HepG2 (cell line): ENCODE results near the gene CHFR. TPM values are rescaled to one million over a fixed set of nuclear protein-coding genes. Genes with fewer than 3 reads are reported as not detected.

Experiments
- ATM ChIP-seq: fragments of 450-650 bp; IDR thresholded peaks from 2 replicates; pipeline ENCODE4 v1.7.1; 2017; ENCODE audit warnings: mild to moderate bottlenecking, borderline replicate concordance
- FOXO1 ChIP-seq: sonication (generic); formaldehyde crosslinking; IDR thresholded peaks from 2 replicates; pipeline ENCODE4 v1.4.0; 2020; ENCODE audit warnings: missing genetic modification reagents
- GFI1 ChIP-seq: sonication (generic); formaldehyde crosslinking; IDR thresholded peaks from 2 replicates; pipeline ENCODE4 v1.5.0; 2020; ENCODE audit warnings: missing genetic modification reagents, mild to moderate bottlenecking, borderline replicate concordance
- HNF4G ChIP-seq, 2 experiments: sonication (generic) in 1 of 2; formaldehyde crosslinking in 1 of 2; IDR thresholded peaks; 2 replicates each; pipeline versions ENCODE4 v1.4.0 to v1.6.1; 2011 to 2020; ENCODE audit warnings: borderline replicate concordance in 2 of 2, low read depth in 2 of 2, mild to moderate bottlenecking in 2 of 2, low read length in 1 of 2, missing genetic modification reagents in 1 of 2, moderate library complexity in 1 of 2
- IRF2 ChIP-seq: IDR thresholded peaks from 2 replicates; pipeline ENCODE4 v1.6.1; 2018; ENCODE audit warnings: missing genetic modification reagents, missing compliant biosample characterization
- IRF9 ChIP-seq: sonication (generic); formaldehyde crosslinking; IDR thresholded peaks from 2 replicates; pipeline ENCODE4 v1.8.0; 2022; ENCODE audit warnings: missing genetic modification reagents, mild to moderate bottlenecking, borderline replicate concordance
- MAZ ChIP-seq, 2 experiments: sonication (generic) in 1 of 2; formaldehyde crosslinking in 1 of 2; IDR thresholded peaks; 2 replicates each; pipeline versions ENCODE4 v1.5.0 to v1.6.1; 2012 to 2020; ENCODE audit warnings: low read depth in 2 of 2, mild to moderate bottlenecking in 2 of 2, borderline replicate concordance in 1 of 2, improper control_type of control experiment in 1 of 2, low read length in 1 of 2, missing genetic modification reagents in 1 of 2, moderate library complexity in 1 of 2
- MTF2 ChIP-seq: sonication (generic); formaldehyde crosslinking; IDR thresholded peaks from 2 replicates; pipeline ENCODE4 v1.5.0; 2020; ENCODE audit warnings: missing genetic modification reagents, borderline replicate concordance
- MZF1 ChIP-seq: sonication (generic); formaldehyde crosslinking; IDR thresholded peaks from 2 replicates; pipeline ENCODE4 v1.8.1; 2023; ENCODE audit warnings: mild to moderate bottlenecking, missing genetic modification reagents, borderline replicate concordance
- NR3C1 ChIP-seq: sonication (generic); formaldehyde crosslinking; IDR thresholded peaks from 2 replicates; pipeline ENCODE4 v1.4.0; 2020; ENCODE audit warnings: missing genetic modification reagents
- PPARG ChIP-seq: conservative IDR thresholded peaks from 2 replicates; pipeline ENCODE4 v1.6.1; 2016; ENCODE audit warnings: missing biosample characterization, missing genetic modification reagents
- RFX1 ChIP-seq: fragments of 450-650 bp; IDR thresholded peaks from 2 replicates; pipeline ENCODE4 v1.6.1; 2017
- SMARCC2 ChIP-seq: fragments of 450-650 bp; IDR thresholded peaks from 2 replicates; pipeline ENCODE4 v1.6.1; 2017; ENCODE audit warnings: antibody characterized with exemption, mild to moderate bottlenecking
- SRSF1 ChIP-seq: fragments of 200-400 bp; formaldehyde crosslinking; optimal IDR thresholded peaks from 2 replicates; pipeline ENCODE3; 2017; ENCODE audit warnings: mild to moderate bottlenecking, low read depth, low read length, moderate library complexity
- YY1 ChIP-seq: IDR thresholded peaks from 2 replicates; pipeline ENCODE4 v1.6.1; 2011; ENCODE audit warnings: low read length, low read depth, moderate library complexity, mild to moderate bottlenecking; ENCODE audit not compliant: insufficient read depth, insufficient replicate concordance
- ZBTB8A ChIP-seq: sonication (generic); formaldehyde crosslinking; IDR thresholded peaks from 2 replicates; pipeline ENCODE4 v1.4.0; 2020; ENCODE audit warnings: mild to moderate bottlenecking, low read depth, missing genetic modification reagents, borderline replicate concordance
- ZFP1 ChIP-seq: IDR thresholded peaks from 2 replicates; pipeline ENCODE4 v1.6.1; 2016
- ZFP36L1 ChIP-seq: sonication (generic); formaldehyde crosslinking; IDR thresholded peaks from 2 replicates; pipeline ENCODE4 v1.8.0; 2022; ENCODE audit warnings: mild to moderate bottlenecking, missing genetic modification reagents, moderate library complexity
- ZNF44 ChIP-seq: sonication (generic); formaldehyde crosslinking; IDR thresholded peaks from 2 replicates; pipeline ENCODE4 v1.5.1; 2020; ENCODE audit warnings: mild to moderate bottlenecking, missing genetic modification reagents
- ZNF543 ChIP-seq: sonication (generic); formaldehyde crosslinking; IDR thresholded peaks from 2 replicates; pipeline ENCODE4 v1.4.0; 2020; ENCODE audit warnings: mild to moderate bottlenecking, missing genetic modification reagents
- ZNF629 ChIP-seq: sonication (generic); formaldehyde crosslinking; conservative IDR thresholded peaks from 2 replicates; pipeline ENCODE4 v1.5.0; 2020; ENCODE audit warnings: missing genetic modification reagents
- ZNF775 ChIP-seq: sonication (generic); formaldehyde crosslinking; IDR thresholded peaks from 2 replicates; pipeline ENCODE4 v1.4.0; 2020; ENCODE audit warnings: missing genetic modification reagents, mild to moderate bottlenecking, moderate library complexity, borderline replicate concordance
- polyA plus RNA-seq, 8 experiments: library from polyadenylated mRNA; depleted of rRNA in 3 of 8; stranded (reverse) in 7 of 8; unstranded in 1 of 8; fragments of >200 nt; fragmentation: Illumina TruSeq in 4 of 8; extraction: Trizol in 4 of 8; gene quantifications; 2 replicates each; pipeline versions ENCODE4 v1.2.1 to v1.2.3, GENCODE V29; 2011 to 2016; ENCODE audit warnings: low read depth in 4 of 8, missing spikeins in 1 of 8, mixed read lengths in 1 of 8; ENCODE audit not compliant: insufficient read depth in 1 of 8
- total RNA-seq, 5 experiments: library from RNA; depleted of rRNA; stranded (reverse); fragments of >200 nt; fragmentation: Illumina TruSeq; extraction: Trizol; gene quantifications; 2 replicates each; pipeline ENCODE4 v1.2.3, GENCODE V29; 2016; ENCODE audit warnings: low read depth in 1 of 5
- TF ChIP-seq, protein P1 (sequence below): sonication (generic); formaldehyde crosslinking; IDR thresholded peaks from 2 replicates; pipeline ENCODE4 v1.4.0; 2020; ENCODE audit warnings: mild to moderate bottlenecking, missing genetic modification reagents
- TF ChIP-seq, protein P2 (sequence below): sonication (generic); formaldehyde crosslinking; IDR thresholded peaks from 2 replicates; pipeline ENCODE4 v1.5.0; 2020; ENCODE audit warnings: missing genetic modification reagents

CHFR gene
- total and polyA plus RNA-seq, 2 of the 13 experiments (the other 11 are each of a cell fraction or from before 2014, with no cell fraction given), result 21.4 to 21.5 TPM

DNA sequence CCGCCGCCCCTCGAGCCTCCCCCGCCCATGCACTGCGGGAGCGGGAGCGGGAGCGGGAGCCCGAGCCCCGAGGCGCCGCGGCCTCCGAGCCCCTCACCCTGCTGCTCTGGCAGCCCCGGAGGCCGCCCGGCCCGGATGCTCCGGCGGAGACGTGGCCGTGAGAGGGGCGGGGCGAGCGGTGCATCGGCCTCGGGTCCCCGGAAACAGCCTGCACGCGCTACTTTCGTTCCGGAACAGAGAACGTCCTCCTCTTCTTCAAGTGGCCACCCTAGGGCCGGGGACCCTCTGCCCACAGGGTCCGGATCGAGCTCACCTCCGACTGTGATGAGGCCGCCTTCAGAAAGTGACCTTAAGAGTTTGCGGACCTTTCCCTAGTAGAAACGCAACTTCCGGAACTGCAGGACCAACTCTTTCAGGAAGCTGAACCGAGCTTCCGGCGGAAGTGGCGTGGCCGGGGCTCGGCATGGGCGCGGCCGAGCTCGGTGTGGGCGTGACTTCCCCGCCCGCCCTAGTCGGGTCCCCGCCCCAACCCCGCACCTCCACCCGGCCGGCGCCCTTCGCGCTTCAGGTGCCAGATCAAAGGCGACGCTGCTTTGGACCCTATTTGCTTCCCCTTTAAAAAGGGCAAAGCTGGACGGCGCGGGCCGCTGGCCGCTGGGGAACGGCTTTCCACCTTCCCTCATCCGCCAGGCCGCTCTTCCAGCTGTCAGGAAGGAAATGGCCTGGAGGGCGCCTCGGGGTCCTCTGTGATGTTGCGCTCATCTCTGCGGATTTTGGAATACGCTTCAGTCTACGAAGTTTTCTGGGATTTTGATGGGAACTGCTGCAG, 58.5 kb downstream of the CHFR start, which contains the start of gene GOLGA3 (continued):
- TF ChIP-seq ZNF543 (CRISPR knock-in tag), result no peak
- no peak for TF ChIP-seq ZNF629 (CRISPR knock-in tag)
- TF ChIP-seq IRF9 (CRISPR knock-in tag), result peak; percentile 69
- peak; percentile 47; the same call in 1 of the 2 replicates for TF ChIP-seq HNF4G (IDR thresholded peaks at IDR 0.05; ENCODE audit: borderline replicate concordance, low read depth, low read length)
- no peak for TF ChIP-seq HNF4G (CRISPR knock-in tag; IDR thresholded peaks at IDR 0.05; ENCODE audit: borderline replicate concordance, low read depth)
- TF ChIP-seq ZBTB8A (CRISPR knock-in tag), result 0 out of 2 replicates have a peak, but pooled peaks have one; percentile 60
- TF ChIP-seq MTF2 (CRISPR knock-in tag), result no peak
- TF ChIP-seq ATM, result no peak
- peak; percentile 47; the same call in 1 of the 2 replicates for TF ChIP-seq GFI1 (CRISPR knock-in tag)
- no peak for TF ChIP-seq NR3C1 (CRISPR knock-in tag)
- TF ChIP-seq, protein P1, sequence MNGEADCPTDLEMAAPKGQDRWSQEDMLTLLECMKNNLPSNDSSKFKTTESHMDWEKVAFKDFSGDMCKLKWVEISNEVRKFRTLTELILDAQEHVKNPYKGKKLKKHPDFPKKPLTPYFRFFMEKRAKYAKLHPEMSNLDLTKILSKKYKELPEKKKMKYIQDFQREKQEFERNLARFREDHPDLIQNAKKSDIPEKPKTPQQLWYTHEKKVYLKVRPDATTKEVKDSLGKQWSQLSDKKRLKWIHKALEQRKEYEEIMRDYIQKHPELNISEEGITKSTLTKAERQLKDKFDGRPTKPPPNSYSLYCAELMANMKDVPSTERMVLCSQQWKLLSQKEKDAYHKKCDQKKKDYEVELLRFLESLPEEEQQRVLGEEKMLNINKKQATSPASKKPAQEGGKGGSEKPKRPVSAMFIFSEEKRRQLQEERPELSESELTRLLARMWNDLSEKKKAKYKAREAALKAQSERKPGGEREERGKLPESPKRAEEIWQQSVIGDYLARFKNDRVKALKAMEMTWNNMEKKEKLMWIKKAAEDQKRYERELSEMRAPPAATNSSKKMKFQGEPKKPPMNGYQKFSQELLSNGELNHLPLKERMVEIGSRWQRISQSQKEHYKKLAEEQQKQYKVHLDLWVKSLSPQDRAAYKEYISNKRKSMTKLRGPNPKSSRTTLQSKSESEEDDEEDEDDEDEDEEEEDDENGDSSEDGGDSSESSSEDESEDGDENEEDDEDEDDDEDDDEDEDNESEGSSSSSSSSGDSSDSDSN (CRISPR knock-in tag), result peak; percentile 62
- no peak for TF ChIP-seq ZFP1 (CRISPR knock-in tag)
- TF ChIP-seq RFX1, result no peak
- TF ChIP-seq YY1, result peak; percentile 47
- no peak for TF ChIP-seq ZFP36L1 (CRISPR knock-in tag)
- peak; percentile 41; the same call in 1 of the 2 replicates for TF ChIP-seq ZNF44
- peak; percentile 73 for TF ChIP-seq IRF2 (CRISPR knock-in tag)
- no peak for TF ChIP-seq SMARCC2
- TF ChIP-seq, protein P2, sequence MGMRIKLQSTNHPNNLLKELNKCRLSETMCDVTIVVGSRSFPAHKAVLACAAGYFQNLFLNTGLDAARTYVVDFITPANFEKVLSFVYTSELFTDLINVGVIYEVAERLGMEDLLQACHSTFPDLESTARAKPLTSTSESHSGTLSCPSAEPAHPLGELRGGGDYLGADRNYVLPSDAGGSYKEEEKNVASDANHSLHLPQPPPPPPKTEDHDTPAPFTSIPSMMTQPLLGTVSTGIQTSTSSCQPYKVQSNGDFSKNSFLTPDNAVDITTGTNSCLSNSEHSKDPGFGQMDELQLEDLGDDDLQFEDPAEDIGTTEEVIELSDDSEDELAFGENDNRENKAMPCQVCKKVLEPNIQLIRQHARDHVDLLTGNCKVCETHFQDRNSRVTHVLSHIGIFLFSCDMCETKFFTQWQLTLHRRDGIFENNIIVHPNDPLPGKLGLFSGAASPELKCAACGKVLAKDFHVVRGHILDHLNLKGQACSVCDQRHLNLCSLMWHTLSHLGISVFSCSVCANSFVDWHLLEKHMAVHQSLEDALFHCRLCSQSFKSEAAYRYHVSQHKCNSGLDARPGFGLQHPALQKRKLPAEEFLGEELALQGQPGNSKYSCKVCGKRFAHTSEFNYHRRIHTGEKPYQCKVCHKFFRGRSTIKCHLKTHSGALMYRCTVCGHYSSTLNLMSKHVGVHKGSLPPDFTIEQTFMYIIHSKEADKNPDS (CRISPR knock-in tag), result no peak
- TF ChIP-seq ZNF775 (CRISPR knock-in tag), result no peak
- TF ChIP-seq MAZ (IDR thresholded peaks at IDR 0.05; ENCODE audit: borderline replicate concordance, low read depth, low read length), result no peak; the same call in 1 of the 2 replicates
- peak; percentile 55; the same call in 1 of the 2 replicates for TF ChIP-seq MAZ (CRISPR knock-in tag; IDR thresholded peaks at IDR 0.05; ENCODE audit: low read depth)
- TF ChIP-seq PPARG (CRISPR knock-in tag), result peak; percentile 44; the same call in 1 of the 2 replicates
- TF ChIP-seq MZF1 (CRISPR knock-in tag), result no peak
- TF ChIP-seq FOXO1, result no peak; the same call in 1 of the 2 replicates
- peak; percentile 65 for TF ChIP-seq SRSF1
